ENCODE results near the gene PLCH1.

DNA sequence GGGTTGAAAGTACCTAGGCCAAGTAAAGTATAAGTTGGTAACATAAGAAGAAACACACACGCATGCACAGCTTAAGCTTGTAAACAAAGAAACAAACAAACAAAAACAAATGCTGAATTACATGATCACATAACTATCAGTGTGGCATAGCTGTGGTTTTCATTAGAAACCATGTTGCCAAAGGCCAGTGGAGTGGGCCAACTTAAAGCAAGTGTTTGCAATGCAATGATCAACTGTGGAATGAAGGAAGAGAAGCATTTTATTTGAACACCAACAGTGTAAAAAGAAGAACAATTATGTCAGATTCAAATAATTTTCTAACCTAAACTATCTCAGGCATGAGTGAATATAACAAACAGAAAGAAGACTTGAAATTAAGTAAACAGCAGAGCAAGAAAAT is 252.0 kb downstream of the PLCH1 start:
- TF ChIP-seq, protein P1, sequence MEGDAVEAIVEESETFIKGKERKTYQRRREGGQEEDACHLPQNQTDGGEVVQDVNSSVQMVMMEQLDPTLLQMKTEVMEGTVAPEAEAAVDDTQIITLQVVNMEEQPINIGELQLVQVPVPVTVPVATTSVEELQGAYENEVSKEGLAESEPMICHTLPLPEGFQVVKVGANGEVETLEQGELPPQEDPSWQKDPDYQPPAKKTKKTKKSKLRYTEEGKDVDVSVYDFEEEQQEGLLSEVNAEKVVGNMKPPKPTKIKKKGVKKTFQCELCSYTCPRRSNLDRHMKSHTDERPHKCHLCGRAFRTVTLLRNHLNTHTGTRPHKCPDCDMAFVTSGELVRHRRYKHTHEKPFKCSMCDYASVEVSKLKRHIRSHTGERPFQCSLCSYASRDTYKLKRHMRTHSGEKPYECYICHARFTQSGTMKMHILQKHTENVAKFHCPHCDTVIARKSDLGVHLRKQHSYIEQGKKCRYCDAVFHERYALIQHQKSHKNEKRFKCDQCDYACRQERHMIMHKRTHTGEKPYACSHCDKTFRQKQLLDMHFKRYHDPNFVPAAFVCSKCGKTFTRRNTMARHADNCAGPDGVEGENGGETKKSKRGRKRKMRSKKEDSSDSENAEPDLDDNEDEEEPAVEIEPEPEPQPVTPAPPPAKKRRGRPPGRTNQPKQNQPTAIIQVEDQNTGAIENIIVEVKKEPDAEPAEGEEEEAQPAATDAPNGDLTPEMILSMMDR (conservative IDR thresholded peaks at IDR 0.05; ENCODE audit: low read depth in 2 of 2) = no peak
- no peak for TF ChIP-seq ZNF114 (CRISPR knock-in tag; IDR thresholded peaks at IDR 0.05)
- no peak for TF ChIP-seq POLR2AphosphoS5 (IDR thresholded peaks at IDR 0.05; ENCODE audit: low read depth)
- no peak for TF ChIP-seq STAT1 (IDR thresholded peaks at IDR 0.05; ENCODE audit: unreplicated experiment)
- TF ChIP-seq EZH2phosphoT487 (IDR thresholded peaks at IDR 0.05; ENCODE audit: unreplicated experiment) = no peak
- no peak for TF ChIP-seq EZH2 (IDR thresholded peaks at IDR 0.05; ENCODE audit: low read depth, unreplicated experiment)
- TF ChIP-seq JUNB (IDR thresholded peaks at IDR 0.05; ENCODE audit: unreplicated experiment) = no peak
- no peak for TF ChIP-seq CREB1 (CRISPR knock-in tag; IDR thresholded peaks at IDR 0.05; ENCODE audit: low read depth)
- no peak for TF ChIP-seq NANOG (IDR thresholded peaks at IDR 0.05; ENCODE audit: borderline replicate concordance)
- TF ChIP-seq, protein P2, sequence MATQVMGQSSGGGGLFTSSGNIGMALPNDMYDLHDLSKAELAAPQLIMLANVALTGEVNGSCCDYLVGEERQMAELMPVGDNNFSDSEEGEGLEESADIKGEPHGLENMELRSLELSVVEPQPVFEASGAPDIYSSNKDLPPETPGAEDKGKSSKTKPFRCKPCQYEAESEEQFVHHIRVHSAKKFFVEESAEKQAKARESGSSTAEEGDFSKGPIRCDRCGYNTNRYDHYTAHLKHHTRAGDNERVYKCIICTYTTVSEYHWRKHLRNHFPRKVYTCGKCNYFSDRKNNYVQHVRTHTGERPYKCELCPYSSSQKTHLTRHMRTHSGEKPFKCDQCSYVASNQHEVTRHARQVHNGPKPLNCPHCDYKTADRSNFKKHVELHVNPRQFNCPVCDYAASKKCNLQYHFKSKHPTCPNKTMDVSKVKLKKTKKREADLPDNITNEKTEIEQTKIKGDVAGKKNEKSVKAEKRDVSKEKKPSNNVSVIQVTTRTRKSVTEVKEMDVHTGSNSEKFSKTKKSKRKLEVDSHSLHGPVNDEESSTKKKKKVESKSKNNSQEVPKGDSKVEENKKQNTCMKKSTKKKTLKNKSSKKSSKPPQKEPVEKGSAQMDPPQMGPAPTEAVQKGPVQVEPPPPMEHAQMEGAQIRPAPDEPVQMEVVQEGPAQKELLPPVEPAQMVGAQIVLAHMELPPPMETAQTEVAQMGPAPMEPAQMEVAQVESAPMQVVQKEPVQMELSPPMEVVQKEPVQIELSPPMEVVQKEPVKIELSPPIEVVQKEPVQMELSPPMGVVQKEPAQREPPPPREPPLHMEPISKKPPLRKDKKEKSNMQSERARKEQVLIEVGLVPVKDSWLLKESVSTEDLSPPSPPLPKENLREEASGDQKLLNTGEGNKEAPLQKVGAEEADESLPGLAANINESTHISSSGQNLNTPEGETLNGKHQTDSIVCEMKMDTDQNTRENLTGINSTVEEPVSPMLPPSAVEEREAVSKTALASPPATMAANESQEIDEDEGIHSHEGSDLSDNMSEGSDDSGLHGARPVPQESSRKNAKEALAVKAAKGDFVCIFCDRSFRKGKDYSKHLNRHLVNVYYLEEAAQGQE (IDR thresholded peaks at IDR 0.05; ENCODE audit: unreplicated experiment) = no peak
